GM18520 (cell line): ENCODE data around the gene STOML1.
"Not testable (repeated sequence)": the region's sequence is repeated elsewhere in the genome, so short reads cannot be mapped to it uniquely, and the experiment has no call there.

Experiments used
- ATAC-seq: cut with Tn5 transposase; IDR thresholded peaks from one replicate; pipeline ENCODE4 v1.9.1; 2021; ENCODE audit not compliant: unreplicated experiment

Gene STOML1

GRCh38 chr15:73948982-73949381 is 43.1 kb downstream of the STOML1 start:
- no peak for ATAC-seq

- ATAC-seq, result no peak
These were observed 43.7 kb downstream of the STOML1 start for GRCh38 chr15:73948396-73948795.

- ATAC-seq, result no peak
These were observed 44.4 kb downstream of the STOML1 start for GRCh38 chr15:73947651-73948050.

GRCh38 chr15:73946795-73947370 is 45.2 kb downstream of the STOML1 start:
- no peak for ATAC-seq

- ATAC-seq, result no peak
These were observed 45.9 kb downstream of the STOML1 start for GRCh38 chr15:73946046-73946721.

GRCh38 chr15:73945130-73945508 is 47.0 kb downstream of the STOML1 start:
- ATAC-seq, result no peak

GRCh38 chr15:73944161-73945129 is 47.6 kb downstream of the STOML1 start:
- ATAC-seq, result no peak

- no peak for ATAC-seq
These were observed 49.3 kb downstream of the STOML1 start for GRCh38 chr15:73942751-73943270.

GRCh38 chr15:73941871-73942635 is 50.0 kb downstream of the STOML1 start:
- no peak for ATAC-seq

- no peak for ATAC-seq
These were observed 50.6 kb downstream of the STOML1 start for GRCh38 chr15:73941449-73941848.

GRCh38 chr15:73941044-73941443 is 51.1 kb downstream of the STOML1 start:
- ATAC-seq, result no peak

GRCh38 chr15:73940061-73940981 is 51.8 kb downstream of the STOML1 start:
- no peak for ATAC-seq

- ATAC-seq, result no peak
These were observed 53.0 kb downstream of the STOML1 start for GRCh38 chr15:73939138-73939537.

- not testable (repeated sequence) for ATAC-seq
These were observed 53.6 kb downstream of the STOML1 start for GRCh38 chr15:73938516-73938915.

GRCh38 chr15:73937726-73938125 is 54.4 kb downstream of the STOML1 start:
- no peak for ATAC-seq

- no peak for ATAC-seq
These were observed 54.8 kb downstream of the STOML1 start for GRCh38 chr15:73937296-73937695.

- no peak for ATAC-seq
These were observed 55.4 kb downstream of the STOML1 start for GRCh38 chr15:73936588-73937290.

- no peak for ATAC-seq
These were observed 55.9 kb downstream of the STOML1 start for GRCh38 chr15:73936181-73936580.

GRCh38 chr15:73935547-73935946 is 56.5 kb downstream of the STOML1 start:
- ATAC-seq, result no peak
